ELF-1 (cell line): ENCODE results near the gene CACNA1C.

Experiments used
- DNase-seq: peaks from one replicate; pipeline ENCODE4 v3.0.0-alpha.2; 2016; ENCODE audit warnings: low read depth, low spot score

CACNA1C gene

GRCh38 chr12:2231011-2231595 is 178.3 kb downstream of the CACNA1C start:
- DNase-seq: no peak

DNA sequence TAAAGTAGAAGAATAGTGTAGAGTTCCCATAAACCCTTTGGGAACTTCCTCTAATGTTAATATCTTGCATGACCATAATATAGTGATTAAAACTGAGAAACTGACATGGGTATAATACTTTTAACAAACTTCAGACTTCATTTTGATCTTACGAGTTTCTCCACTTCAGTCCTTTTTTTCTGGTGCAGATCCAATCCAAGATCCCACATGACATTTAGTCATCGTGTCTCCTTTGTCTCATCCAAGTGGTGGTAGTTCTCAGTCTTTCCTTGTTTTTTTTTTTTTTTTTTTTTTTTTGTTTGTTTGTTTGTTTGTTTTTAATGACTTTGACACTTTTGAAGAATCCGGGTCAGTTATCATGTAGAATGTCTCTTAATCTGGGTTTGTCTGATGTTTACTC is 179.2 kb downstream of the CACNA1C start:
- no peak for DNase-seq

GRCh38 chr12:2233034-2233433 is 180.2 kb downstream of the CACNA1C start:
- DNase-seq: no peak

DNA sequence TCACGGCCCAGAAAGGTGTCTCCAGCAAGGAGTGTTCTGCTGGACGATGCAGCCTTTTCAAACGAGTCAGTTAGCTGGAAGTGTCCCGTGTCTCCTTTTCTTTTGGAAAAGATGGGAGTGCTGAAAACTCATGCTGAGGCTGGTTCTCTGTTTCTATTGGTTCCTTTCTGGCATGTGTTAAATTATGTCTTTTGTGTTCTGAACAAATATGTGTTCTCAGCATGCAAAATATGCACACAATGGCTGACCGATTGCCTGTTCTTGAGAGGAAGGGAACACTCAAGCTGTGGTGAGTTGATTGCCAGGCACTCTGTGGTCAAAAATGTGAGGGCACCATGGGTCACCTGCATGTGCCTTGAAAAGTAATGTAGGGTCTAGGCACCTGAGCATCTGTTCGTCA is 181.3 kb downstream of the CACNA1C start:
- DNase-seq: no peak

GRCh38 chr12:2234646-2235350 is 182.0 kb downstream of the CACNA1C start:
- DNase-seq: no peak

GRCh38 chr12:2236506-2237294 is 183.9 kb downstream of the CACNA1C start:
- no peak for DNase-seq

DNA sequence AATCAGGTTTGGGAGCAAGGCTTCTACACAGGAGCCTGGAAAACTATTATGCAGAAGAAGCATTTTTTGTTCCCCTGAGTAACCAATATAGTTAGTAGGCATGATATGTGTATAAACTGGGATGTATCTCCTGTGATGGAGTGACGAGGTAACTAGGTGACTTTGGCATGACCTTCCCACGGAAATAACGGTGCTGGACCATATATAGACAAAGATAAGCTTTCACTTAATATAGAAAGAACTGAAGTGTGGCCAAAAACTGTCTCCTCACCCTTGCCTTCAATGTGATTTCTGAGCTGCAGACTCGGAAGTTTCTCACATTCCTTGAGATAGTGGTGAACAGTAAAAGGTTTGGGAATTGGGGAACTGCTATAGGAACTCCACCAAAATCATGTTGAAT is 185.3 kb downstream of the CACNA1C start:
- no peak for DNase-seq

GRCh38 chr12:2239381-2239871 is 186.6 kb downstream of the CACNA1C start:
- no peak for DNase-seq

GRCh38 chr12:2240390-2240789 is 187.6 kb downstream of the CACNA1C start:
- no peak for DNase-seq

DNA sequence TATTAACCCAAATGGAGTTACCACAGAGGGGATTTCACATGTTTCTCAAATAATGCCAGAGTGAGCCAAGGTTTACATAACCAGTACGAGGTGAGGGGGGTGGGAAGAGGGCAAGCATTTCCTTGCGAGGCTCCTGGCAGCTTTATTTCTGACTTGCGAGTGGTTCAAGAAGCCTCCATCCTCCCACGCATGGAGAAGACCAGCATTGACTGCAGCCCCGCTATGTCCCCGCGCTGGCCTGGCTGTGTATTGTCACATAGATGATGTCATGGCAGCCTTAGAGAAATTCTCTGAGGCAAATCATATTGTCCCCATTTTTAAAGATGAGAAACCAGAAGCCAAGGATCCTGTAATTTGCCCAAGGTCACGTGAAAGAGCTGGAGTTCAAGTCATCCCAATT is 188.2 kb downstream of the CACNA1C start:
- no peak for DNase-seq

GRCh38 chr12:2242216-2242615 is 189.4 kb downstream of the CACNA1C start:
- DNase-seq: no peak

DNA sequence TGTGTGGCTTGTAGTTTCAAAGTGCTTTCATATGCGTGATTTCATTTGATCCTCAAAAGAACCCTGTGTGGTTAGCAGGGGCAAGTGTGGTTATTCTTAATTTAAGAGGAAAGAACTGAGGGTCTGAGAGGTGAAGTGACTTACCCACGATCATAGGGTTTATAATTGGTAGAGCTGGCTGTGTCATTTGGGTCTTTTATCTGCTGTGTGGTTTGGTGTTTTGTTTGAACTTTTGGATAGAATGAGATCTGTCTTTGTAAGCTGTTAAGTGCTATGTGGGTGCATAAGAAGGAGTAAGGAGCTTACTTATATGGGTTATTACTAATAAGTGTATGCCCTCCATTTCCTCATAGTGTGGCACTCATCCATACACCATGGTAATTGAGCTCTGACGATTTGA is 190.0 kb downstream of the CACNA1C start:
- no peak for DNase-seq

DNA sequence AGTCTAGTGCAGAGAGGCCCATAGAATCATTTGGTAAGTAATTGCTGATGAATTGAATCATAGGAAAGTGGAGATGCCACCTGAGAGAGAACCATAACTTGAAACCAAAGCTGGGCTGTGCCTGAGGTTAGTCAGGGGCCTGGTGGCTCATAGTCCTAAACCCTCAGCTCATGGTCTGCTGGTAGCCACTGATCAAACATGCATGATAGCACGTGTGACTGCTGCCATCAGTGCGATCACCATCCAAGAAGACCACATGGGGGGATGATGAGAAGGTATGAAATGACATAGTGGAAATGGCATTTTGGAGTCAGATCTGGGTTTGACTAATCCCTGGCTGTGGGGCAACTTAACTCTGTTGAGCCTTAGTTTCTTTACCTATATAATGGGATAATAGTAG is 190.5 kb downstream of the CACNA1C start:
- no peak for DNase-seq

DNA sequence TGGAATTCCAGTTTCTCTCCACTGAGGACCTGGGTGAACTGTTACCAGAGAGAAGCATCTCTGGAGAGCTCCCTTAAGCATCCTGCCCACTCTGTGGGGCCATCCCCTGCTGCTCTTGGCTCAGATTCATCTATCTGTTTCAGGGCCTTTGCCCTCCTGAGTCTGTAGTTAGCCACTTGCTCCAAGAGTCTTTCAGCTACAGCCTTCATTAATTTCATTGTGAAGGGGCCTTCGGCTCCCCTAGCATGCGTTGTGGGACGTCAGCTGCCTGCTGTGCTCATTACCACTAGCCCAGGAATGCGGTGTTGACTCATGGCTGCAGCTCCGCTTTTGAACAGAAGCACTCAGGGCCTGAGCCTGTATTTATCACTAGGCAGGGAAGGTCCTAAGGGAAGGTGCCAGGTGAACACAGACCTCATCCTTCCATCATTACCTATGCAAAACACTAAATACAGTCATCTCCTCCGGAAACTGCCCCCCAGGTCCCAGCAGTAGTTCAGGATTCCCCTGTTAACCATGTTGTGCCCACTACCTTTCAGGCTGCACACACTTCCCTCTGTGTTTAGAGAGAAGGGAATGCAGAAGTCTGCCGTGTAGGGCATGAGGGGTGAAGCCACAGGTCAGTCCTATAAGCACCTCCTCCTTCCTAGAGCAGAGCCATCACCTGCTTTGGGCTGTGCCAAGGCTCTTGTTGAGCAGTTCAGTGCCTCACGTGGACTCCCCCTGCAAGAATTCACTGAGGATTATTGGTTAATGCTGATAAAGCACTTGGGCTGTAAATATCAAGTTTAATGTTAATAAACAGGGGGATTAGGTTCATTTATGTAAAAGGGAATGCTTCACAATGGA is 191.4 kb downstream of the CACNA1C start:
- peak; percentile 77 for DNase-seq

GRCh38 chr12:2246358-2246757 is 193.6 kb downstream of the CACNA1C start:
- no peak for DNase-seq

GRCh38 chr12:2247120-2247519 is 194.3 kb downstream of the CACNA1C start:
- DNase-seq: no peak

GRCh38 chr12:2247596-2247995 is 194.8 kb downstream of the CACNA1C start:
- DNase-seq: no peak

- no peak for DNase-seq
Measured at GRCh38 chr12:2248087-2248900, 195.5 kb downstream of the CACNA1C start.

- DNase-seq: no peak
Measured at GRCh38 chr12:2248901-2249381, 196.2 kb downstream of the CACNA1C start.

DNA sequence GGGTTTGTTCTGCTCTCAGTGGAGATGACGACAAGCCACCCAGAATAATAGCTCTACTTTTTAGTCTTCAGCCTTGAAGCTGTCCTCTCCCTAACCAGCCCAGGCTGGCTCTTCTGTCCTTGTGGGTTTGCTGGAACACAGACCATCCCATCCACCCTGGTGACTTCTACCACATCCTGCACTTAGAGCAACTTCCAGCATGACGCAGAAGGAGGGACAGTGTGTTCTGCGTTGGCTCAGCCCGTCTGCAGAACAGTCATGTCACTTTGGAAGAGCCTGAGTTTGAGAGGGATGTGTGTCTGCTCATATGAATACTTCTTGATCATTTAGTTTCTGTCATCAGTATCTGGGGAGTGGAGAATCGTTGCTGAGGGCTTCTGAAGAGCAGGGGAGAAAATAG is 198.0 kb downstream of the CACNA1C start:
- no peak for DNase-seq
